HG02943 (cell line): ENCODE results near the gene SRRM5.
"Not testable (repeated sequence)": the region's sequence is repeated elsewhere in the genome, so short reads cannot be mapped to it uniquely, and the experiment has no call there.

Experiments
- ATAC-seq: cut with Tn5 transposase; IDR thresholded peaks from one replicate; pipeline ENCODE4 v1.9.1; 2021; ENCODE audit warnings: mild to moderate bottlenecking, low read depth, moderate library complexity; ENCODE audit not compliant: unreplicated experiment

The SRRM5 gene, protein sequence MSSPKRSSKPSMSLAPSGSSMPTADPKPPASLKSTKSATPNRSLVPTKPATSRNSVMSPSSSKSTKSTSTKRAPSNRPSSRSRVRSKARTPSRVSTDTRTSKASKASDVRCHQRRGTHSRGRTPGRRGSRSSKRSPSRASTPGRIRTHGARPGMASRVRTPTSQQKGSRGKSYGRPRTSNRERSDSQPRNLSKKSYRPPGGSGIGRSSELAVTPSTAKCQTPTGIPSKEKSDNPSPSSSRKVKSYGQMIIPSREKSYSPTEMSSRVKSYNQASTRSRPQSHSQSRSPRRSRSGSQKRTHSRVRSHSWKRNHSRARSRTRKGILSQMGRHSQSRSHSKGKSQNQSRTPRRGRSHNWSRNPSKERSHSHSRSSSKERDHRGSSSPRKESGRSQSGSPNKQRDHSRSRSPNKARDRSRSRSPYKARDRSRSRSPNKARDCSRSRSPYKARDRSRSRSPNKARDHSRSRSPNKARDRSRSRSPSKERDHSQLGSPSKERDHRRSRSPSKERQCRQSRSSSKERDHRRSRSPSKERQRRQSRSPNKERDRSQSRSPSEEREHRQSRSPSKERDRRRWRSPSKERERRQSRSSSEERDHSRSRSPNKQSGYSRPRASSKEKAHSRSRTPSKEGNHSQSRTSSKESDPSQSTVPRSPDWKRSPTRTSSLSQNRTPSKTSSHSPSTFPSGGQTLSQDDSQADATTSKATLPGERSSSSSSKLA

DNA sequence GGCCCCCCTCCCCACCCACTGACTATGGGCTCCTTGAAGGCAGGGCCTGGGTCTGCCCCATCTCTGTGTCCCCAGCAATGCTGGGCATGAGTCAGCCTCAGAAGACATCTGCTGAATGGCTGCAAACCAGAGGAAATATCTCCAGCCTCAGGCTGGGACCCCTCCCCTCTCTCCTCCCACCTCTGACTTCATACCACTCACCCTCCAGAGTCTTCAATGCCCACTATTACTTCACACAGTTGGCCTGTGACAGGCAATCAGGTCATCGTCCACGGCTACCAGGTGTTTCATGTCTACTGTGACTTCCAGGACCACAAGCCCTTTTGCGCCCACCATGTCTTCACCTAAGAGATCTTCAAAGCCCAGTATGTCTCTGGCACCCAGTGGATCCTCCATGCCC lies at the start of gene SRRM5:
Gene SRRM5 (plus strand): TSS at position 301 of the 400 bp plus-strand sequence. CDS start 34 bp downstream, at position 335.
- no peak for ATAC-seq

DNA sequence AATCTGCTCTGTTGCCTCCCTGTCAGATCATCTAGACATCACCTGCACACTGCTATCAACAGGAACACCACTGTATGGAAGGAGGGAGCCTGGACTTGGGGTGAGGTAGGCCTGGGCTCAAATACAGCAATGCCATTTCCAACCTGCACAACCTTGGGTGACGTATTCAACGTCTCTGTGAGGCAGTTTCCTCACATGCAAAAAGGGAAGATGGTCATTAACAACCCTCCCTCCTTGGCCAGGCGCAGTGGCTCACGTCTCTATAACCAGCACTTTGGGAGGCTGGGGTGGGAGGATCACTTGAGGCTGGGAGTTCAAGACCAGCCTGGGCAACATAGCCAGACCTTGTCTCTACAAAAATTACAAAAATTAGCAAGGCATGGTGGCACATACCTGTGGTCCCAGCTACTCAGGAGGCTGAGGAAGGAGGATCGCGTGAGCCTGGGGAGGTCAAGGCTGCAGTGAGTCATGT lies 49.6 kb upstream of the SRRM5 start:
- ATAC-seq: no peak

DNA sequence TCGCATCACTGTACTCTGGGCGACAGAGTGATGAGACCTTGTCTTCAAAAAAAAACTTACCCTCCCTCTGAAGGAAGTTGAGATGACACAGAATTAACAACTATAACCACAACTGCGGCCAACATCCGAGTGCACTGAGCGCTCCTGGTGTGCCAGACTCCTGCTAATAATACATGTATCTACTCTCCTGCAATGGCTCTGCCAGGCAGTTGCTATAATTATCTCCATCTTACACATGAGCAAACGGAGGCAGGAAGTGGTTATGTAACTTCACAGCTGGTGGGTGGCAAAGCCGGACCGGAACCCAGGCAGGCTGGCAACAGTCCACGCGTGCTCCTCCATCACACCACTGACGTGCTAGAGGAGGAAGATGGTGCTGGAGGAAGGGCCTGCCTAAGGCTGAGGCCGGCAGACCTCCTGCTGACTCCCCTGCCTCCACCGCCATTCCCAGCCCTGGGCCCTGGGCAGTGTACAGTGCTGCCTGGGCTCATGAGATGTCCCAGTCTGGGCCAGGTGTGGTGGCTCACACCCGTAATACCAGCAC lies 49.1 kb upstream of the SRRM5 start:
- ATAC-seq: peak; percentile 67

DNA sequence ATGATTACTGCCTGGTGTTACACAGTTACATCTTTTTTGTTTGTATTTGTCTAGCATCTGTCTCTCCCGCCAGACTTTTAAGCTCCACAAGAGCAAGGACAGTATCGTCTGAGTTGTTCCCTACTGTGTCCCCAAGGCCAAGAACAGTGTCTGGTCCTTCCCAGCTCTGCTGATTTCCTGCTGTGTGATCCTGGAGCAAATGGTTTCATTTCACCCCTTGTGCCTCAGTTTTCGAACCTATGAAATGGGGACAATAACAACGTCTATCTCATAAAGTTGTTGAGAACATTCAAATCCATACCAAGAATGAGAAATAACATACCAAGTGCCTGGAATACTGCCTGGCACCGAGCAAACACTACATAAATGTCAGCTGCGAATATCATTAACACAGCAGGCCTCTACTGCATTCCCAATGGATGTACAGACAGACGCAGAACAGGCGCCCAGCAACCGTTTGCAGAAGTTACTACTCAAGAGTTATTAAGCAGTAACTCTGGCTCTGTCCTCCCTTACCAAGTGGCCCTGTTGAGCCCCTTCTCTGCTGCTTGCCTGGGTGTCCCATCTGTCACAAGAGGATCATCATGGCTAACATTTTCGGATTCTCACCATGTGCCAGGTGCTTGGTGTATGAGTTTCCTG lies 48.0 kb upstream of the SRRM5 start:
- ATAC-seq: no peak

DNA sequence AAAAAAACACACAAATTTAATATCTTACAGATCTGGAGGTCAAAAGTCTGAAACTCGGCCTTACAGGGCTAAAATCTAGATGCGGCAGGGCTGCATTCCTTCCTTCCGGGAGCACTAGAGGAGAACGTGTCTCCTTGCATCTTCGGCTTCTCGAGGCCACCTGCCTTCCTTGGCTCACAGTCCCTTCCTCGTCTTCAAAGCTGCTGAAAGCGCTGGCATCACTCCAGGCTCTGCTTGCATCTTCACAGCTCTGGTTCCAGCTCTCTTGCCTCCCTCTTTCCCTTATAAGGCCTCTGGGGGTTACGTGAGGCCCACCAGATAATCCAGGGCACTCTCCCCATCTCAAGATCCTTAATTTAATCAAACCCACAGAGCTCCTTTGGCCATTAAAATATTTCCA lies 47.1 kb upstream of the SRRM5 start:
- no peak for ATAC-seq

DNA sequence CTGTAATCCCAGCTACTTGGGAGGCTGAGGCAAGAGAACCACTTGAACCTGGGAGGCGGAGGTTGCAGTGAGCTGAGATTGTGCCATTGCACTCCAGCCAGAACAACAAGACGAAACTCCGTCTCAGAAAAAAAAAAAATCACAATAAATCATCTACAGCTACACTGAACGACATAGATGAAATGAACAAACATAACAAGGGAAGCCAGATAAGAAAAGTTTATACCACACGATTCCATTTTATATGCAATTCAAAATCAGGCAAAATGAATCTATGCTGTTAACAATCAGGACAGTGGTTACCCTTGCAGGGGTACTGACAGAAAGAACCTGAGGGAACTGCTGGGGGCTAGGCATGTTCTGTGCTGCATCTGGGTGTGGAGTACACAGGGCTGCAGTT lies 42.2 kb upstream of the SRRM5 start:
- no peak for ATAC-seq

DNA sequence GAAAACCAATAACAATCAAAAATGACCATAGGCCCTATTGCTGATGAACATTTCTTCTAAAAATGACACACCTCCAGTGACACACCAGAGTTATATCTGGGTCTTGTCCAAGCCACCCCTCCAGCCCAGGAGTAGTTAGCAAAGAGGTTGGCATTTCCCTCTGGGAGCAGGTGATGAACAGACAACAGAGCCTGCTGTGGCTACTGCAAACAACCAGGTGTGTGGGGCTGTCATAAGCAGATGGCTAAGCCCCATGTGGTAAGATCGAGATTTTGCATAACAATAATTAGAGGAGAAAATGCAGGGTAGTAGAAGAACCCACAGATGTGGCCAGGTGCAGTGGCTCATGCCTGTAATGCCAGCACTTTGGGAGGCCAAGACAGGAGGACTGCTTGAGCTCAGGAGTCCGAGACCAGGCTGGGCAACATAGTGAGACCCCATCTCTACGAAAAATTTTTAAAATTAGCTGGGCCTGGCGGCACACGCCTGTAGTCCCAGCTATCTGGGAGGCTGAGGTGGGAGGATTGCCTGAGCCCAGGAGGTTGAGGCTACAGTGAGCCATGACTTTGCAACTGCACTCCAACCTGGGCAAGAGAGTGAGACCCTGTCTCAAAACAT lies 41.6 kb upstream of the SRRM5 start:
- no peak for ATAC-seq

DNA sequence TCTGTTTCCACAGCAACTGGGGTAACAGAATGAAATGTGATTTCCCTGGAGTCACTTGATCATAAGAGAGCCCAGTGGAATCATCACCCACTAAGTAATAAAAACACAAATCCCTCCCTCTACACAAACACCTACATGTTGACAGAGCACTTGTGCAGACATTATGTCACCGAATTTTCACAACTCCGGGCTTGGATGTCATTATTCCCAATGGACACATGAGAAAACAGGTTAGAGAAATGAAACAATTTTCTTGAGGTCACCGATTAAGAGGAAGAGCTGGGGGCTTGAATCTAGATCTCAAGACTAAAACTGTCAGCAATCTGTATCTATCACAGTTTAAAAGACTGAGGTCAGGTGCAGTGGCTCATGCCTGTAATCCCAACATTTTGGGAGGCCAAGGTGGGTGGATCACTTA lies 39.7 kb upstream of the SRRM5 start:
- ATAC-seq: no peak

DNA sequence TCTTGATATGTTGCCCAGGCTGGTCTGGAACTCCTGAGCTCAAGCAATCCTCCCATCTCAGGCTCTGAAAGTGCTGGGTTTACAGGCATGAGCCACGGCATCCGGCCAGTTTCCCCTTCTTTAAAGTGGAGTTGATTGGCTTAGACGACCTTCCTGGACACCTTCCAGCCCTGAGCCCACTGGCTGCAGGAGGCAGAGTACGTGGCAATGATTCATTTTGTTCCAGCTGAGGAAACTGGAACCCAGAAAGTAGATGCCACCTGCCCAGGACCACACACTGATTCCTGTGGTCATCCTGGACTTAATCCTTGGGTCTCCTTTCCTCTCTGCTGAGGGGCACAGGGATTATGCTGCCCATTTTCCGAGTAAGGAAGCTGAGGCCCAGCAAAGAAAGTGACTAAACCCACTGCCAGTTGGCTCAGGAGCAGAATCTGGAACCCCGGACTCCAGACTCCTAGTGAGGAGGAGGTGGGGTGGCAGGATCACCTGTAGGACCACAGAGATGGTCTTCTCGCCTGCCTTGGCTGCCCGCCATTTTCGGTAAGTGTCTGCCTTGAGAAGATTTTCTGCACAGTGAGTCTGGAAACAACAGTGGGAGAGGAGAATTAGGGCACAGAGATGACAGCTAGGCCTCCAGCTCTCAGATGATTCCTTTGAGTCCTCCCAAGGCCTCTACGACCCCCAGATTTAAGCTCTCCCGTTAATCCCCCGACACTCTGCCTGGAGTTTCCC lies 37.3 kb upstream of the SRRM5 start:
- ATAC-seq: no peak

DNA sequence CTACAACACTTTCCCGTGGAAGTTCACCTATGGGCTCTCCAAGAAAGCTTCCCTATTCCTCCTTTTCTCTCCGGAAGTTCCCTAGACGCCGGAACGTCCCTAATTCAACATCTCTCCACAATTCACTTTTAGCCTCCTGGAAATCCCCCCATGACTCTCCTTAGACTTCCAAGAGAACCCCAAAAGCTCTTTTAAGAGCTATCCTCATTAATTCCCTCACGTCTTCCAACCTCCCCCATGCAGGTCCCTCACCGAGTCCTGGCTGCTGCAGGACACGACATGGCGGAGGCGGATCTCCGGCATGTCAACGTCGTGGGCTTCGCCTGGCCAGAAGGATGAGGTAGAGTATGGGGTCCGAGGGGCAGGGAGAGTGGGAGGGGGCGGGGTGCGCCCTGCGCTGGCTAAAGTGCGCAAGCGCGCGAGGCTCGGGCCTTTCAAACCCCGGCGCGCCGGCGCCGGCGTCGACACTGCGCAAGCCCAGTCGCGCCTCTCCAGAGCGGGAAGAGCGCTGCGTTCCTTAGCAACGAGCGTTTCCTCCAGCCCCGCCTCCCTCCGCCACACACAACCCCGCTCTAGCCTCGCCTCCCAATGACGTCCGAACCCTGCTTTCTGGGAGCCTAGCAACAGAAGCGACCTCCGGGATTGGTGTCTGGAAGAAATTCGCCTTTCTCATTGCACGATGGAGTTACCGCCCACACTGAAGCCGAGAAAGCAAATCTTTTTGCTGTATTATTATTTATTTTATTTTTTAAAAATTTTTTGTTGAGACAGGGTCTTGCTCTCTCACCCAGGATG lies 36.5 kb upstream of the SRRM5 start, which contains the start of the genes PINLYP and XRCC1:
Gene PINLYP (plus strand): TSS at position 646 of the 795 bp plus-strand sequence. CDS start 1,391 bp downstream, outside the sequence.
Gene XRCC1 (minus strand): TSS at position 372 of the 795 bp plus-strand sequence. CDS start 69 bp downstream, at position 303.
- peak; percentile 96 for ATAC-seq

DNA sequence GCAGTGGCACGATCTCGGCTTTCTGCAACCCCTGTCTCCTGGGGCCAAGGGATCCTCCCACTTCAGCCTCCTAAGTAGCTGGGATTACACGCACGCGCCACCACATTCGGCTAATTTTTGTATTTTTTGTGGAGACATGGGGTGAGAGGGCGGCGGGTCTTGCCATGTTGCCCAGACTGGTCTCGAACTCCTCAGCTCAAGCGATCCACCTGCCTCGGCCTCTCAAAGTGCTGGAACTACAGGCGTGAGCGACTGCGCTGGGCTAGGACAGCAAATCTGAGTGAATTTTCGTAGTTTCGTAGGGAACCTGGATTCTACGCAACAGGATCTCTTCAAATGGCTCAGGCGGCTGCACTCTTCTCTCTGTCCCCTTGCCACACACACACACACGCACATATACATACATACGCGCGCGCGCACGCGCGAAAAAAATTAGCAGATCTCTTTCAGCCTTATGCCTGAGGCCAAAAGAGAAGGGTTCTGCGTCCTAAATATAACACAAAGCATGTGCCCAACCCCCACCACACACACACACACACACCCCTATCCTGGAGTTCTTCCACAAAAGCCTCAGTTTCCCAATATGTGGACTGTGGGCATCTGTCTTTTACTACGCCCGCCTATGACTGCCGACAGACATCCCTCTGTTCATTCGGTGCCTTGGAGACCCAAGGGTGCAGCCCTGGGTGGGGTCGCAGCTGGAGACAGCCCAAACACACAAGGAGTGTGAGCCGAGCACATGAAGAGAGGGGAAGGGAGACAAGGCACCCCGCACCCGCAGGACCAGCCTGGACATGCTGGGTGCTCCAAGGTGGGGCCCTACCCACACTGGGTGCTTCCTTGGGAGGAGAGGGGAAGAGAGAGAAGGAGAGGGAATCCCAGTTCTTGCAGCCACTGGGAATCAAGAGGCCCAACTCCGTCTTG lies 35.7 kb upstream of the SRRM5 start:
- no peak for ATAC-seq

DNA sequence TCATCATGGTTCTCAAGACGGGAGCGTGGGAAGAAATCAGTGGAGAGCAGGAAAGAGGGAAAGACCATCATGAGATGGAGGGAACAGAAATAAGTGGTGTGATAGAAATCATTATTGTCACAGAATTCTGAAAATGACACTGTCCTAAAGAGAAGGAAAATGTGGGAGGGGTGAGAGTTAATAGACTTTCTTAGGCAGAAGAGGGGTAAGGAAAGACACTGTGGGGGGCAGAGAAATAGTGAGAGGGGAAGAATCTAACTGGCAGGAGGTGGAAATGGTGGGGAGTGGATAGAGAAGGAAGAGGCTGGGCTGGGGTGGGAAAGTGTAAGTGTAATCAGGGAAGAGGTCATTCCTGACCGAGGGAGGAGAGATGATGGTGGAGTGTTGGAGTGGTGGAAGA lies 33.1 kb upstream of the SRRM5 start:
- no peak for ATAC-seq

DNA sequence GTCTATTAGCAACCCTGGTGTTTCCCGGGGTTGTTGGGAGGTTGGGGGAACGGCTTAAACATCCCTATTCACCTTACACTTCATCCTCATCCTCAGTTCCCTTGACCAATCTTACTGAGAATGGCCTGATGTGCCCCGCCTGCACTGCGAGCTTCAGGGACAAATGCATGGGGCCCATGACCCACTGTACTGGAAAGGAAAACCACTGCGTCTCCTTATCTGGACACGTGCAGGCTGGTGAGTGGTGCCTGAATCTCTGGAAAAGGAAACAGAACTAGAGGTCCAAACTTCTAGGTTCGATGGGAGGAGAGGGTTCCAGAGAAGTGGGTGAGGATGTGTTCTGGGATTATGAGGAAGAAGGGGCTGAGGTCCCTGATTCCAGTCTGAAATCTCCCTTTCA lies 30.4 kb upstream of the SRRM5 start:
- ATAC-seq: no peak

DNA sequence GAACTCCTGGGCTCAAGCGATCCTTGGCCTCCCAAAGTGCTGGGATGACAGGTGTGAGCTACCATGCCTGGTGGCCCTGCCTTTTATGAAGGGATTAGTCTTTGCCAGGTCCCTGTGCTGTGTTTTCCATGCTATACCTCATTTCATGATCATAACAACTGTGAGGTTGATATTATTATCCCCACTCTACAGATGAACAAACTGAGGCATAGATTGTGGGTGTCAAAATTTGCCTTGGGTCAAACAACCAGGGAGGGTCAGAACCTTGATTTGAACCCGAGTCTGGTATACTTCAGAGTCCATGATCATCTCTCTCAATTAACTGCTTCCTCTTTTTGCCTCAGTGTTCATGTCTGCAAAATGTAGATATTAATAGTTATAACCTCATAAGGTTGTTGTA lies 29.4 kb upstream of the SRRM5 start:
- ATAC-seq: no peak

DNA sequence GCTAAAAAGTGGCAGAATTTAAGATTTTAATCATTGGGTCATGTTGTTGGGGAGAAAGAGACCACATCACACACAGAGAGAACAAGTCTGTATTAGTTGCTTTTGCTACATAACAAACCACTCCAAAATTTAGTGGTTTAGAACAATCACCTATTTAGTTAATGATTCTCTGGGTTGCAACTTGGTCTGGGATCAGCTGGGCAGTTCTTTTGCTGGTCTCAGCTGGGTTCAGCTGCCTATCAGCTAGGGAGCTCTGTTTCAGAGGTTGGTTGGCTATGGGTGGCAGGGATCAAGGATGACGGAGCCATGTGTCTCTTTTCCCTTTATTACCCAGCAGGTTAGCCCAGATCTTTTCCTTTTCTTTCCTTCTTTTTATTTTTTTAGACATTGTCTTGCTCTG lies 27.4 kb upstream of the SRRM5 start:
- ATAC-seq: no peak

DNA sequence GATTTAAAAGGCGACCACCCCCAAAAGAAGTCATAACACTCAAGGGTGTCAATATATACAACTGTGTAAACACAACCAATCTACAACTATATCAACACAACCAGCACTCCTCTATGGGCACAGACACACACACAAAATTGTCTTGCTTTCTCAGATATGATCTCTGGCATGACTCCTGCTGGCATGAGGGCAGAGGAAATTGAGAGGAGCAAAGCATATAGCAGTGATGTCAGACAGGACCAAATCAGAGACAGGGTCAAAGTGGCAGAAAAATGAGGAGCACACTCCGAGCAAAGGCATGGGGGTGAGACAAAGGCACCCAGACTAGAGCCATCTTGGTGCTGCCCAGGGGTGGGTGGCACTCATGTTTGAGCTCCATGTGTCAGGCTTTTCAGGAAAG lies 25.5 kb upstream of the SRRM5 start:
- ATAC-seq: no peak

DNA sequence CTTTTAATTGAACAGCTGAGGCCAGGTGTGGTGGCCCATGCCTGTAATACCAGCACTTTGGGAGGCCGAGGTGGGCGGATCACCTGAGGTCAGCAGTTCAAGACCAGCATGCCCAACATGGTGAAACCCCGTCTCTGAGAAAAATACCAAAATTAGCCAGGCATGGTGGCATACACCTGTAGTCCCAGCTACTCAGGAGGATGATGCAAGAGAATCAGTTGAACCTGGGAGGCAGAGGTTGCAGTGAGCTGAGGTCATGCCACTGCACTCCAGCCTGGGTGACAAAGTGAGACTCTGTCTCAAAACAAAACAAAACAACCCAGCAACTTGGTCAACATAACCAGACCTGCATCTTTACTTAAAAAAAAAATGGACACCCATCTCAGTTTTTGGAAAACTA lies 24.9 kb upstream of the SRRM5 start:
- not testable (repeated sequence) for ATAC-seq

DNA sequence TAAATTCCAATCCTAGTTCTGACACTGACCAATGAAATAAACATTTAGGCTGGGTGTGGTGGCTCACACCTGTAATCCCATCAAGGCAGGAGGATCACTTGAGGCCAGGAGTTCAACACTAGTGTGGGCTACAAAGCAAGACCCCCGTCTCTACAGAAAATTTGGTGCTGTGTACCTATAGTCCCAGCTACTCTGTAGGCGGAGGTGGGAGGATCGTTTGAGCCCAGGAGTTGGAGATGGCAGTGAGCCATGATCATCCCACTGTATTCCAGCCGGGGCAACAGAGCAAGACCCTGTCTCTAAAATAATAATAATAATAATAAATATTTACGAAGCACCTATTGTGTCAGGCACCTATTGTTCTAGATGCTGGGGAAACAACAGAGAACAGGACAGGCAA lies 22.6 kb upstream of the SRRM5 start:
- ATAC-seq: no peak
